ENCODE measurements around the gene CCDC85C. TPM values are rescaled to one million over a fixed set of nuclear protein-coding genes. Genes with fewer than 3 reads are reported as not detected.

Gene CCDC85C
- total RNA-seq, 5 donors from 2014 or later (not counting 1 experiment from before 2014, with no cell fraction given): 6.6 to 12.0 (median 9.1) TPM

DNA sequence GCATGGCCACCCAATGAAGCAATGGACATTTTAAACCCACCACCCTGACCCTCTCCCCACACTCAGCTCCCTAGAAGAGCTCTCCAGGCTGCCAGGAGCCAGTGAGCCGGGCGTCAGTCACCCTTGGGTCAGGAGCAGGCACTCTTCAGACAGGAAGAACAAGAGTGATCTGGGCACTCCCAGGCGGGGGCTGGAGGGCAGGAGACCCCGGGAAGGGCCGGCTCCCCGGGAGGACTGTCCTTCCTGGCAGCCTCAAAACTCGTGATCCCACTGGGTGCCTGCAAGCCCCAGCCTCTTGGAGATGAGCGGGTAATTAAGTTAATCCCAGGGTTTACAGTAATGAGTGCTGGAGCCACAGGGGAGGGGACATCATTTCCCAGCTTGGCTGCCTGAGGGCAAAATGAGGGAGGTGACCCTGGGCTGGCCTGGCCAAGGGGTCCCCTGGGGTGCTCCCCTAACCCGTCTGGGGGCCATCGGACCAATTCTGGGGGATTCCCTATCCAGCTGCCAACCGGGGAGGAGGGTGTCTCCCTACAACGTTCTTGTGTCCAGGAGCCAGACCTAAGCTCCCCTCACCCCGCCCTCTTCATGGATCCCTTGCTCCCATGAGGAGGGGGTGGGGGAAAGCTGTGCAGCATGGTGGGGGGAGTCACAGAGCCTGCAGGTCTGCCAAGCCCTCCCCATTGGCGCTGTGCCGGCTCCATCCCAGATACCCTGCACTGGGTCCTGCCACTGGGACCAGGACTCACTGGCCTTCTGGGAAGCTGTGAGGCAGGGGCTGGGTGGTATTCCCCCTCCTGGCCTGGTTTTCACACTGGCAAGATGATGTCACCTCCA lies 63.6 kb downstream of the CCDC85C start:
- WGBS (ENCODE audit: insufficient coverage): 71% methylated on average over 7 of the region's 15 CpGs
- Histone ChIP-seq H3K4me1 (ENCODE audit: control insufficient read depth in 1 of 2, extremely low read depth in 1 of 2, insufficient read depth in 2 of 2, low read length in 2 of 2) (peaks cover 0 to 7% of the 10 kb centered on the region in 2 experiments), H3K27me3 (replicated peaks in 1 of 2; ENCODE audit: control insufficient read depth in 2 of 2, extremely low read depth in 1 of 2, insufficient read depth in 2 of 2, low read length in 1 of 2) (peaks cover 0 to 5% of the 10 kb centered on the region in 2 experiments), H3K27ac (ENCODE audit: low read length) (no peak overlapping the region), H3K4me3 (ENCODE audit: control insufficient read depth in 1 of 2, extremely low read depth in 1 of 2, low read length in 1 of 2) (no peak overlapping the region), H3K36me3 (ENCODE audit: control insufficient read depth in 2 of 2, extremely low read depth in 1 of 2, insufficient read depth in 1 of 2, low read length in 1 of 2) (no peaks in the 10 kb centered on the region), H3K9me3 (no peaks in the 10 kb centered on the region)
- ATAC-seq (replicated peaks in 1 of 4) (no peak), DNase-seq (no peak)
- Mint-ChIP-seq H3K4me1 (peaks cover 6 to 9% (median 7%) of the 10 kb centered on the region in 3 donors), H3K27ac (no peak overlapping the region), H3K36me3 (no peaks in the 10 kb centered on the region), H3K9me3 (no peaks in the 10 kb centered on the region), H3K27me3 (peaks cover 0 to 2% of the 10 kb centered on the region in 2 donors), H3K4me3 (no peak overlapping the region)
- CTCF ChIA-PET: interaction anchor here in 1 of 2 donors (0.6 kb wide), 1 partner anchor 91 kb away, joined by 3 read pairs; no protein-coding TSS in a partner anchor
- POLR2A ChIA-PET: no interaction called here

DNA sequence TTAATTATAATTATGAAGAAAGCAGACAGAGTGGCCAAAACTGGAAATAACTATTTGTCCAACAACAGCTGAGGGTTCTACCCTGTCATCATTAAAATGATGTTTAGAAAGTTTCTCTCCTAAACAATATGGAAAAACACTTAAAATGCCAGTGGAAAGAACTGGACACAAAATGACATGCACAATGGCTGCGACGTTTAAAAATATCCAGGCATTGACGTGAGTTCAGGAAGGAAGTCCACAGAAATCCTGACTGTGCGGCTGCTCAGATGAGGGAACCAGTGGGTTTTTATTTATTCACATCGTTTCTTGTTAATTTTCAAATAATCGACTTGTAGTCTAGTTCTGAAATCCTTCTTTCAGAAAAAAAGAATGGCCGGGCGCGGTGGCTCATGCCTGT lies 64.5 kb downstream of the CCDC85C start:
- CTCF ChIA-PET: interaction anchor here in 1 of 2 donors (0.6 kb wide), 1 partner anchor 29 kb away, joined by 3 read pairs; no protein-coding TSS in a partner anchor
- Mint-ChIP-seq H3K9me3 (no peaks in the 10 kb centered on the region), H3K36me3 (no peaks in the 10 kb centered on the region), H3K4me3 (no peak overlapping the region), H3K4me1 (peaks cover 6 to 9% (median 7%) of the 10 kb centered on the region in 3 donors), H3K27ac (no peak overlapping the region), H3K27me3 (peaks cover 0 to 2% of the 10 kb centered on the region in 2 donors)
- H3K36me3 ChIP-seq (ENCODE audit: control insufficient read depth in 2 of 2, extremely low read depth in 1 of 2, insufficient read depth in 1 of 2, low read length in 1 of 2): no peaks in the 10 kb centered on the region
- peaks cover 0 to 7% of the 10 kb centered on the region in 2 experiments for H3K4me1 ChIP-seq (ENCODE audit: control insufficient read depth in 1 of 2, extremely low read depth in 1 of 2, insufficient read depth in 2 of 2, low read length in 2 of 2)
- no peak overlapping the region for H3K4me3 ChIP-seq (ENCODE audit: control insufficient read depth in 1 of 2, extremely low read depth in 1 of 2, low read length in 1 of 2)
- H3K27me3 ChIP-seq (replicated peaks in 1 of 2; ENCODE audit: control insufficient read depth in 2 of 2, extremely low read depth in 1 of 2, insufficient read depth in 2 of 2, low read length in 1 of 2): peaks cover 0 to 5% of the 10 kb centered on the region in 2 experiments
- H3K27ac ChIP-seq (ENCODE audit: low read length): no peak overlapping the region
- ATAC-seq (replicated peaks in 1 of 4) (no peak), DNase-seq (no peak)
- POLR2A ChIA-PET: no interaction called here
- WGBS (ENCODE audit: insufficient coverage): 11% methylated on average over 3 of the region's 9 CpGs
- H3K9me3 ChIP-seq: no peaks in the 10 kb centered on the region

- Mint-ChIP-seq H3K27me3 (no peaks in the 10 kb centered on the region), H3K27ac (no peak overlapping the region), H3K4me1 (peaks cover 6 to 9% (median 7%) of the 10 kb centered on the region in 3 donors), H3K9me3 (no peaks in the 10 kb centered on the region), H3K36me3 (no peaks in the 10 kb centered on the region), H3K4me3 (no peak overlapping the region)
- Histone ChIP-seq H3K4me1 (ENCODE audit: control insufficient read depth in 1 of 2, extremely low read depth in 1 of 2, insufficient read depth in 2 of 2, low read length in 2 of 2) (peaks cover 0 to 7% of the 10 kb centered on the region in 2 experiments), H3K36me3 (ENCODE audit: control insufficient read depth in 2 of 2, extremely low read depth in 1 of 2, insufficient read depth in 1 of 2, low read length in 1 of 2) (no peaks in the 10 kb centered on the region), H3K27me3 (replicated peaks in 1 of 2; ENCODE audit: control insufficient read depth in 2 of 2, extremely low read depth in 1 of 2, insufficient read depth in 2 of 2, low read length in 1 of 2) (peaks cover 0 to 5% of the 10 kb centered on the region in 2 experiments), H3K9me3 (no peaks in the 10 kb centered on the region), H3K27ac (ENCODE audit: low read length) (no peak overlapping the region), H3K4me3 (ENCODE audit: control insufficient read depth in 1 of 2, extremely low read depth in 1 of 2, low read length in 1 of 2) (no peak overlapping the region)
- ChIA-PET POLR2A (no interaction called here), CTCF (no interaction called here)
- DNase-seq (no peak), ATAC-seq (replicated peaks in 1 of 4) (no peak)
- 60% methylated on average over 4 of the region's 5 CpGs for WGBS (ENCODE audit: insufficient coverage)
Observed at GRCh38 chr14:99538733-99539132, 65.3 kb downstream of the CCDC85C start.

- no peaks in the 10 kb centered on the region for H3K9me3 Mint-ChIP-seq
- ChIA-PET CTCF (no interaction called here), POLR2A (no interaction called here)
- Histone ChIP-seq H3K27me3 (replicated peaks in 1 of 2; ENCODE audit: control insufficient read depth in 2 of 2, extremely low read depth in 1 of 2, insufficient read depth in 2 of 2, low read length in 1 of 2) (peaks cover 0 to 5% of the 10 kb centered on the region in 2 experiments), H3K9me3 (no peaks in the 10 kb centered on the region), H3K27ac (ENCODE audit: low read length) (no peak overlapping the region), H3K4me1 (ENCODE audit: control insufficient read depth in 1 of 2, extremely low read depth in 1 of 2, insufficient read depth in 2 of 2, low read length in 2 of 2) (peaks cover 0 to 7% of the 10 kb centered on the region in 2 experiments), H3K36me3 (ENCODE audit: control insufficient read depth in 2 of 2, extremely low read depth in 1 of 2, insufficient read depth in 1 of 2, low read length in 1 of 2) (no peaks in the 10 kb centered on the region), H3K4me3 (ENCODE audit: control insufficient read depth in 1 of 2, extremely low read depth in 1 of 2, low read length in 1 of 2) (no peak overlapping the region)
- H3K4me1 Mint-ChIP-seq: peaks cover 6 to 9% (median 7%) of the 10 kb centered on the region in 3 donors
- no peak overlapping the region for H3K4me3 Mint-ChIP-seq
- ATAC-seq (replicated peaks in 1 of 4) (no peak), DNase-seq (no peak)
- H3K27me3 Mint-ChIP-seq: no peaks in the 10 kb centered on the region
- WGBS (ENCODE audit: insufficient coverage): 88% methylated on average over 8 of the region's 9 CpGs
- no peak overlapping the region for H3K27ac Mint-ChIP-seq
- no peaks in the 10 kb centered on the region for H3K36me3 Mint-ChIP-seq
Observed at GRCh38 chr14:99538275-99538674, 65.7 kb downstream of the CCDC85C start.

- Mint-ChIP-seq H3K27me3 (no peaks in the 10 kb centered on the region), H3K4me3 (no peak overlapping the region), H3K9me3 (no peaks in the 10 kb centered on the region), H3K4me1 (peaks cover 6 to 9% (median 7%) of the 10 kb centered on the region in 3 donors), H3K27ac (no peak overlapping the region), H3K36me3 (no peaks in the 10 kb centered on the region)
- Histone ChIP-seq H3K27ac (ENCODE audit: low read length) (no peak overlapping the region), H3K36me3 (ENCODE audit: control insufficient read depth in 2 of 2, extremely low read depth in 1 of 2, insufficient read depth in 1 of 2, low read length in 1 of 2) (no peaks in the 10 kb centered on the region), H3K4me3 (ENCODE audit: control insufficient read depth in 1 of 2, extremely low read depth in 1 of 2, low read length in 1 of 2) (no peak overlapping the region), H3K9me3 (no peaks in the 10 kb centered on the region), H3K27me3 (replicated peaks in 1 of 2; ENCODE audit: control insufficient read depth in 2 of 2, extremely low read depth in 1 of 2, insufficient read depth in 2 of 2, low read length in 1 of 2) (peaks cover 0 to 5% of the 10 kb centered on the region in 2 experiments), H3K4me1 (ENCODE audit: control insufficient read depth in 1 of 2, extremely low read depth in 1 of 2, insufficient read depth in 2 of 2, low read length in 2 of 2) (peaks cover 0 to 7% of the 10 kb centered on the region in 2 experiments)
- no CpG with 5 or more reads among the region's 6 CpGs for WGBS (ENCODE audit: insufficient coverage)
- ATAC-seq (replicated peaks in 1 of 4): no peak
- POLR2A ChIA-PET: no interaction called here
- DNase-seq: no peak
- CTCF ChIA-PET: no interaction called here
Observed at GRCh38 chr14:99537399-99537798, 66.6 kb downstream of the CCDC85C start.

DNA sequence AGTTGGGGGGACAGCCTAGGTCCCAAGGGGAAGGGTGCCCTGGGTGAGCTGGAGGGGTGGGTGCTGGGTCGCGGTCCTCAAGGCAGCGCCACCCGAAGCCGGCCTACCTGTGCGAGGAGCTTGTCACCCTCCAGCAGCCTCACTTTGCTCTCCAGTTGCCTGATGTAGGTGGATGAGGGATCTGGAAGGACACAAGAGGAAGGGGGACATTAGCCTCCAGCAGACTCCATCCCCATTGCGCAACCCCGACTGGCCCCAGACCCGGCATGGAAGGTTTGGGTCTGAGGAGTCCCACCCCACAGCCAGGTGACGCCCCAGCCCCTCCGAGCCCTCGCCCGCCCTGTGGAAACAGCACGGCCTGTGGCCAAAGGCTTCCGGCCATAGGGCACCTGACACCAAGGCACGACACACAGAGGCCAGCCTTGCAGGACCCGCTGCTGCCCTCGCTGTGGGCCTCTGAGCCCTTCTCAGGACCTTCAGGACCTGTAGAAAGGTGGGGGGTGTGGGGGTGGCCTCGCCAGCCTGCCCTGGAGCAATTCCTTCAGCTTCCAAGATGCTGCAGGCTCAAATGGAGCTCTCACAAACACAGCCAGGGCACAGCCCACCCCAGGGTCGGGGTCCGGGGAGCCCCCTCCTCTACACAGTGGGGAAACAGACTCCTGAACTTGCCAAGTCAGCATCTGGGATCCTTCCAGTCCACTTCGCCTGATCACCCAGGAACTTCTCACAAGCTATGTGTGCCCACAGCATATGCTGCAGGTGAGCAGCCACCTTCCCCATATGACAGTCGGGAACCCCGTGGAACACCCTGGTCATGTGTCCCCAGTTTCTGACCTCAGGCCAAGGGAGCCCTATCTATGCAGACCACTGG lies 67.9 kb downstream of the CCDC85C start:
- Mint-ChIP-seq H3K27me3 (no peaks in the 10 kb centered on the region), H3K4me1 (peaks cover 0 to 3% (median 1%) of the 10 kb centered on the region in 3 donors), H3K27ac (no peak overlapping the region), H3K36me3 (no peaks in the 10 kb centered on the region), H3K9me3 (no peaks in the 10 kb centered on the region), H3K4me3 (no peak overlapping the region)
- ATAC-seq (replicated peaks in 1 of 4) (no peak), DNase-seq (no peak)
- CTCF ChIA-PET: interaction anchor here in 1 of 2 donors (0.6 kb wide), 1 partner anchor 163 kb away, joined by 3 read pairs; no protein-coding TSS in a partner anchor
- Histone ChIP-seq H3K36me3 (ENCODE audit: control insufficient read depth in 2 of 2, extremely low read depth in 1 of 2, insufficient read depth in 1 of 2, low read length in 1 of 2) (no peaks in the 10 kb centered on the region), H3K27ac (ENCODE audit: low read length) (no peak overlapping the region), H3K9me3 (no peaks in the 10 kb centered on the region), H3K27me3 (replicated peaks in 1 of 2; ENCODE audit: control insufficient read depth in 2 of 2, extremely low read depth in 1 of 2, insufficient read depth in 2 of 2, low read length in 1 of 2) (peaks cover 0 to 5% of the 10 kb centered on the region in 2 experiments), H3K4me3 (ENCODE audit: control insufficient read depth in 1 of 2, extremely low read depth in 1 of 2, low read length in 1 of 2) (no peak overlapping the region), H3K4me1 (ENCODE audit: control insufficient read depth in 1 of 2, extremely low read depth in 1 of 2, insufficient read depth in 2 of 2, low read length in 2 of 2) (no peaks in the 10 kb centered on the region)
- WGBS (ENCODE audit: insufficient coverage): 80% methylated on average over 8 of the region's 24 CpGs
- POLR2A ChIA-PET: interaction anchor here in 1 of 2 donors (0.5 kb wide), 1 partner anchor 1734 kb away, joined by 3 read pairs; no protein-coding TSS in a partner anchor
